Tibial nerve (tissue), 4 donors: ENCODE measurements around the gene BICRA. TPM values are rescaled to one million over a fixed set of nuclear protein-coding genes. Genes with fewer than 3 reads are reported as not detected.

Experiments
- DNase-seq, 2 donors: peaks; one replicate each; pipeline ENCODE4 v3.0.0-alpha.2; 2019; ENCODE audit warnings: low spot score in 2 of 2
- H3K27ac ChIP-seq, 4 donors: fragments of 200-600 bp; sonication (generic) in 3 of 4; one replicate each; pipeline ENCODE4 v1.5.1; 2017 to 2019; ENCODE audit warnings: mild to moderate bottlenecking in 1 of 4
- H3K27me3 ChIP-seq, 2 donors: fragments of 200-600 bp; sonication (generic) in 1 of 2; one replicate each; pipeline versions ENCODE4 v1.5.1 to v1.6.0; 2017 to 2019
- H3K36me3 ChIP-seq, 3 donors: fragments of 200-600 bp; sonication (generic); one replicate each; pipeline ENCODE4 v1.5.1; 2018 to 2019
- H3K4me1 ChIP-seq, 4 donors: fragments of 200-600 bp; sonication (generic) in 3 of 4; one replicate each; pipeline ENCODE4 v1.5.1; 2017 to 2019
- H3K4me3 ChIP-seq, 4 donors: fragments of 200-600 bp; sonication (generic) in 3 of 4; one replicate each; pipeline ENCODE4 v1.5.1; 2017 to 2019; ENCODE audit warnings: mild to moderate bottlenecking in 1 of 4, moderate library complexity in 1 of 4
- H3K9me3 ChIP-seq, 4 donors: fragments of 200-600 bp; sonication (generic) in 3 of 4; one replicate each; pipeline ENCODE4 v1.5.1; 2017 to 2019
- EP300 ChIP-seq, 2 donors: sonication (generic); formaldehyde crosslinking; IDR thresholded peaks; one replicate each; pipeline ENCODE4 v1.6.1; 2017; ENCODE audit warnings: antibody characterized with exemption in 2 of 2, mild to moderate bottlenecking in 1 of 2
- POLR2A ChIP-seq, 2 donors: fragments of 450-650 bp; IDR thresholded peaks; one replicate each; pipeline ENCODE4 v1.6.1; 2017; ENCODE audit warnings: antibody characterized with exemption in 2 of 2, mild to moderate bottlenecking in 2 of 2, moderate library complexity in 2 of 2
- WGBS, 2 donors: methylation state at CpG; one replicate each; pipeline ENCODE4 v1.1.5; 2018; 5-methylcytosine and 5-hydroxymethylcytosine counted together
- total RNA-seq, 4 donors: library from RNA; depleted of rRNA; stranded (reverse); fragments of >200 nt; gene quantifications; one replicate each; pipeline ENCODE4 v1.1.0, GENCODE V29; 2016
- TF ChIP-seq, protein P1 (sequence below), 5 experiments: fragments of 200-600 bp in 3 of 5; fragments of 450-650 bp in 2 of 5; sonication (generic) in 3 of 5; IDR thresholded peaks; one replicate each; pipeline ENCODE4 v1.5.1; 2016 to 2019; ENCODE audit warnings: antibody characterized with exemption in 5 of 5, mild to moderate bottlenecking in 3 of 5, moderate library complexity in 2 of 5

BICRA gene
- total RNA-seq, 4 donors from 2014 or later = 6.1 to 23.1 (median 9.8) TPM

DNA sequence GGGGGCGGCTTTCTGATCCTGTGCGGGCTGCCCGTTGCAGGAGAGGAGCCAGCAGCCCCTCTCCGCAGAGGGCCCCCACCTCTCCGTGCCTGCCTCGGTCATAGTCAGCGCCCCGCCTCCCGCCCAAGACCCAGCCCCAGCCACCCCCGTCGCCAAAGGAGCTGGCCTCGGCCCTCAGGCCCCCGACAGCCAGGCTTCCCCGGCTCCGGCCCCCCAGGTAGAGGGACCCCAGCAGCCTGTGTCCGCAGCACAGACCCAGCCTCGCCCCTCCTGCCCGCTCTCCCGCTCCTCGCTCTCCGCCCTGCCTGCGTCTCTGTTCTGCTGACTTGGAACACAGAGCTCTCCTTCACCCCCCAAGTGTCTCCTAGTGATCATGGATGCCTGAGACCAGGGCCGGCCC, 73.0 kb downstream of the BICRA start:
- peaks cover 0 to 92% (median 14%) of the 10 kb centered on the region in 3 donors for H3K36me3 ChIP-seq
- WGBS, 2 donors = 89 to 90% methylated on average over 14 to 23 of the region's 23 CpGs
- H3K27ac ChIP-seq = no peak overlapping the region

DNA sequence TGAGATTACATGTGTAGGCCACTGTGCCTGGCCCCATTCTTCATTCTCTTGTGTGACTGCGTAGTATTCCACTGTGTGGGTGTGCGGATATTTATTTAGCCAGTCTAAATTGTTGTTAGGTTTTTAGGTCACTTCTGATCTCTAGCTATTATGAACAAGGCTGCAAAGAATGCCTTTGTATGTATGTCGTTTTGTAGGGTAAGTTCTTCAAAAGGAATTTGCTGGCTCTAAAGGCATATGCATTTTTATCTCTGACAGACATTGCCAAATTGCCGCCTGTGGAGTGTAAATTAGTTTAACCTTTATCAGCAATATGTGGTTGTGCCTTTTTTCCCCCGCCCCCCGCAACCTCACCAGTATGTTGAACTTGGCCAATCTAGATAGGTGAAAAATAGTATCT, 74.0 kb downstream of the BICRA start:
- 48 to 60% methylated on average over 6 of the region's 6 CpGs for WGBS, 2 donors

More for the DNA sequence above, 73.0 kb downstream of the BICRA start:
- H3K27me3 ChIP-seq = no peaks in the 10 kb centered on the region
- no peak for DNase-seq
- no peak overlapping the region for H3K4me3 ChIP-seq
- no peak for TF ChIP-seq EP300 (IDR thresholded peaks at IDR 0.05)
- TF ChIP-seq POLR2A (IDR thresholded peaks at IDR 0.05) = no peak
- TF ChIP-seq, protein P1, sequence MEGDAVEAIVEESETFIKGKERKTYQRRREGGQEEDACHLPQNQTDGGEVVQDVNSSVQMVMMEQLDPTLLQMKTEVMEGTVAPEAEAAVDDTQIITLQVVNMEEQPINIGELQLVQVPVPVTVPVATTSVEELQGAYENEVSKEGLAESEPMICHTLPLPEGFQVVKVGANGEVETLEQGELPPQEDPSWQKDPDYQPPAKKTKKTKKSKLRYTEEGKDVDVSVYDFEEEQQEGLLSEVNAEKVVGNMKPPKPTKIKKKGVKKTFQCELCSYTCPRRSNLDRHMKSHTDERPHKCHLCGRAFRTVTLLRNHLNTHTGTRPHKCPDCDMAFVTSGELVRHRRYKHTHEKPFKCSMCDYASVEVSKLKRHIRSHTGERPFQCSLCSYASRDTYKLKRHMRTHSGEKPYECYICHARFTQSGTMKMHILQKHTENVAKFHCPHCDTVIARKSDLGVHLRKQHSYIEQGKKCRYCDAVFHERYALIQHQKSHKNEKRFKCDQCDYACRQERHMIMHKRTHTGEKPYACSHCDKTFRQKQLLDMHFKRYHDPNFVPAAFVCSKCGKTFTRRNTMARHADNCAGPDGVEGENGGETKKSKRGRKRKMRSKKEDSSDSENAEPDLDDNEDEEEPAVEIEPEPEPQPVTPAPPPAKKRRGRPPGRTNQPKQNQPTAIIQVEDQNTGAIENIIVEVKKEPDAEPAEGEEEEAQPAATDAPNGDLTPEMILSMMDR (IDR thresholded peaks at IDR 0.05) = no peak
- H3K9me3 ChIP-seq = no peaks in the 10 kb centered on the region
- no peaks in the 10 kb centered on the region for H3K4me1 ChIP-seq

DNA sequence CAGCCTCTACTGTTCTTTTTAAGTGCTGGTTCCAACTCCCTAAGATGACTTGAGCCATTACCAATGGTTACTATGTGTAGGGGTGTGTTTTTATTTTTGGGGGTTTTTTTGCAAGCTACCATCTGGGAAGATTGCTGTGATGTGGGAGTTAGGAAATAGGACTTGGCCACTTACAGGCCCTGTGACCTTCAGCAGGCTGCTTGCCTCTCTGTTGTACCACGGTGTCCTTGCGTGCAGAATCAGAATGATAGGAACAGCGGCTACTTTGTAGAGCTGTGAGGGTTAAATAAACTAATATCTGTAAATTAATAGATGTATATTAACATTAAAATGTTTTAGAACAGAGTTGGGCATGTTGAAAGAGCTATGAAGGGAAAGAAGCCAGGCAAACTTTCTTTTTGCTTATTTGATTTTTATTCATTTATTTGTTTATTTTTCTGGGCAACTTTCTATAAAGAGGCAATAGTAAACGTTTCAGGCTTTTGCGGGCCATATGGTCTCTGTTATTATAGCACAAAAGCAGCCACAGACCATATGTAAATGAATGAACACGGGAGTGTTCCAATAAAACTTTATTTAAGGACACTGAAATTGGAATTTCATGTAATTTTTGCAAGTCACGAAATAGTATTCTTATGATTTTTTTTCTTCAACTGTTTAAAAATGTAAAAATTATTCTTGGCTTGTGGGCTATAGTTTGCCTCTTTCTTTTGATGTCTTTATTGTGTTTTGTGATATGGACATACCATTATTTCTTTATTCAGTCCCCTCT, 77.9 kb downstream of the BICRA start:
- no peaks in the 10 kb centered on the region for H3K27me3 ChIP-seq
- H3K27ac ChIP-seq = no peak overlapping the region
- no peaks in the 10 kb centered on the region for H3K4me1 ChIP-seq
- TF ChIP-seq EP300 (IDR thresholded peaks at IDR 0.05) (no peak), POLR2A (IDR thresholded peaks at IDR 0.05) (no peak)
- TF ChIP-seq, protein P1 (IDR thresholded peaks at IDR 0.05) = no peak
- H3K9me3 ChIP-seq = no peaks in the 10 kb centered on the region
- peaks cover 0 to 71% (median 0%) of the 10 kb centered on the region in 3 donors for H3K36me3 ChIP-seq
- no peak overlapping the region for H3K4me3 ChIP-seq
- 89 to 90% methylated on average over 7 of the region's 7 CpGs for WGBS, 2 donors
- no peak for DNase-seq

More for the DNA sequence above, 74.0 kb downstream of the BICRA start:
- Histone ChIP-seq H3K27ac (peak overlapping the region in 1 of 4 donors; percentile 20), H3K4me3 (no peak overlapping the region), H3K4me1 (no peaks in the 10 kb centered on the region), H3K36me3 (peaks cover 0 to 88% (median 14%) of the 10 kb centered on the region in 3 donors), H3K27me3 (no peaks in the 10 kb centered on the region), H3K9me3 (no peaks in the 10 kb centered on the region)
- TF ChIP-seq, protein P1 (IDR thresholded peaks at IDR 0.05) = no peak
- peak in 1 of 2 donors; percentile 17 for TF ChIP-seq EP300 (IDR thresholded peaks at IDR 0.05)
- DNase-seq = no peak

DNA sequence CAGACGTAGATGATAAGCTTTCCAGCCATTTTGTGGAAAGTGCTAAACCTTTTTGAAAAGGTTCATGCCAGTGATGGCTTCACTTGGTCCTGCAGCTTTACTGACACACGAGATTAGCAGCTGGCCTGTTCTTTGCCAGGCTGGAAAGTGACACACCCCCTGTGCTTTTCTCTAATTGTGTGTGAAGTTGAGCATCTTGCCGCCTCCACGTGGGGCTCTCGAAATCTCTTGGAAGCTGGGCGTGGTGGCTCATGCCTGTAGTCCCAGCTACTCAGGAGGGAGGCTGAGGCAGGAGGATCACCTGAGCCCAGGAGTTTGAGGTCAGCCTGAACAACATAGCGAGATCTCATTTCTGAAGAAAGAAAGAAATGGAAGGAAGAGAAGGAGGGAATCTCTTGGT, 79.0 kb downstream of the BICRA start:
- 82 to 87% methylated on average over 7 of the region's 7 CpGs for WGBS, 2 donors
- Histone ChIP-seq H3K9me3 (no peaks in the 10 kb centered on the region), H3K4me1 (no peaks in the 10 kb centered on the region), H3K27ac (no peak overlapping the region), H3K4me3 (no peak overlapping the region), H3K27me3 (no peaks in the 10 kb centered on the region), H3K36me3 (peaks cover 0 to 72% (median 0%) of the 10 kb centered on the region in 3 donors)
- TF ChIP-seq, protein P1 (IDR thresholded peaks at IDR 0.05) = no peak
- TF ChIP-seq EP300 (IDR thresholded peaks at IDR 0.05) (no peak), POLR2A (IDR thresholded peaks at IDR 0.05) (no peak)
- no peak for DNase-seq

DNA sequence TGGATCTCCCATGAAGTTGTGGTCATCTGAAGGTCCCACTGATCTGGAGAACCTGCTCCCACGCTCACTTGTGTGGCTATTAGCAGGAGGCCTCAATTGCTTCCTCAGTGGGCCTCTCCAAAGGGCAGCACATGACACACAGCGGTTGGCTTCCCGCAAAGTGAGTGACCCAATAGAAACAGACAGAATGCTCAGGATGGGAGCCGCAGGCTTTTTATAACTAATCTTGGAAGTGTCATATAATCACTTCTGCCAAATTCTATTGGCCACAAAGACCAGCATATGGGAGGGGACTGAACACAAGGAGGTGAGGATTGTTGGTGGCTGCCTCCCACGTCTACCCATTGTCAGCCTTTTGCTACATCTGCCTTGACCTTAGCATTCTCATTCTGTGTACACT, 82.2 kb downstream of the BICRA start:
- no peak for DNase-seq
- Histone ChIP-seq H3K4me1 (no peaks in the 10 kb centered on the region), H3K9me3 (no peaks in the 10 kb centered on the region), H3K27ac (no peak overlapping the region), H3K27me3 (no peaks in the 10 kb centered on the region), H3K36me3 (peaks cover 0 to 64% (median 0%) of the 10 kb centered on the region in 3 donors), H3K4me3 (no peak overlapping the region)
- TF ChIP-seq, protein P1 (IDR thresholded peaks at IDR 0.05) = no peak
- TF ChIP-seq EP300 (IDR thresholded peaks at IDR 0.05) = no peak
- TF ChIP-seq POLR2A (IDR thresholded peaks at IDR 0.05) = no peak
- WGBS, 2 donors = 92 to 97% methylated on average over 5 of the region's 5 CpGs
